Right atrium auricular region (tissue), 2 donors: ENCODE results near the gene NAB1. TPM values are rescaled to one million over a fixed set of nuclear protein-coding genes. Genes with fewer than 3 reads are reported as not detected.

ENCODE experiments used
- DNase-seq: peaks from one replicate; pipeline ENCODE4 v3.0.0-alpha.2; 2019; ENCODE audit warnings: low spot score
- H3K27ac ChIP-seq, 2 donors: fragments of 200-600 bp; sonication (generic); 1 replicate in 1 of 2; 2 replicates in 1 of 2; pipeline ENCODE4 v1.5.1; 2016 to 2019
- H3K27me3 ChIP-seq, 2 donors: fragments of 200-600 bp; sonication (generic); one replicate each; pipeline versions ENCODE4 v1.5.1 to v1.6.0; 2017 to 2019
- H3K36me3 ChIP-seq: fragments of 200-600 bp; sonication (generic); one replicate; pipeline ENCODE4 v1.5.1; 2016
- H3K4me1 ChIP-seq, 2 donors: fragments of 200-600 bp; sonication (generic); one replicate each; pipeline versions ENCODE4 v1.5.1 to v1.6.0; 2017 to 2019
- H3K4me3 ChIP-seq, 2 donors: fragments of 200-600 bp; sonication (generic); 1 replicate in 1 of 2; 2 replicates in 1 of 2; pipeline ENCODE4 v1.5.1; 2017 to 2019; ENCODE audit warnings: mild to moderate bottlenecking in 1 of 2, moderate library complexity in 1 of 2
- H3K9me3 ChIP-seq, 2 donors: fragments of 200-600 bp; sonication (generic); one replicate each; pipeline ENCODE4 v1.5.1; 2019
- total RNA-seq, 2 donors: library from RNA; depleted of rRNA; stranded (reverse); fragments of >200 nt; gene quantifications; one replicate each; pipeline ENCODE4 v1.1.0, GENCODE V29; 2016
- TF ChIP-seq, protein P1 (sequence below), 2 donors: fragments of 200-600 bp; sonication (generic); IDR thresholded peaks; one replicate each; pipeline ENCODE4 v1.5.1; 2019; ENCODE audit warnings: antibody characterized with exemption in 2 of 2

NAB1 gene
- total RNA-seq, 2 donors from 2014 or later: 37.0 to 64.4 TPM

DNA sequence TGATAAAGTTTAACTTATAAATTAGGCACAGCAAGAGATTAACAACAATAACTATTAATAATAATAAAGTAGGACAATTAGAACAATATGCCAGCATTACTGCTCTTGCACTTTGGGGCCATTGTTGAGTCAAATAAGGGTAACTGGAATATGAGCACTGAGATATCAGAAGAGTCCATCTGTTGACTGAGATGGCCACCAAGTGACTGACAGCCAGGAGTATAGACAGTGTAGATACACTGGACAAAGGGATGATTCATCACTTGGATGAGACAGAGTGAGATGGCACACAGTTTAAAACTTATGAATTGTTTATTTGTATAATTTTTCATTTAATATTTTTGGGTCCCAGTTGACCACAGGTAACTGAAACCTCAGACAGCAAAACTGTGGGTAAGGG is 20.0 kb downstream of the NAB1 start:
- H3K9me3 ChIP-seq: no peaks in the 10 kb centered on the region
- H3K27me3 ChIP-seq: no peaks in the 10 kb centered on the region
- no peak overlapping the region for H3K4me3 ChIP-seq
- TF ChIP-seq, protein P1, sequence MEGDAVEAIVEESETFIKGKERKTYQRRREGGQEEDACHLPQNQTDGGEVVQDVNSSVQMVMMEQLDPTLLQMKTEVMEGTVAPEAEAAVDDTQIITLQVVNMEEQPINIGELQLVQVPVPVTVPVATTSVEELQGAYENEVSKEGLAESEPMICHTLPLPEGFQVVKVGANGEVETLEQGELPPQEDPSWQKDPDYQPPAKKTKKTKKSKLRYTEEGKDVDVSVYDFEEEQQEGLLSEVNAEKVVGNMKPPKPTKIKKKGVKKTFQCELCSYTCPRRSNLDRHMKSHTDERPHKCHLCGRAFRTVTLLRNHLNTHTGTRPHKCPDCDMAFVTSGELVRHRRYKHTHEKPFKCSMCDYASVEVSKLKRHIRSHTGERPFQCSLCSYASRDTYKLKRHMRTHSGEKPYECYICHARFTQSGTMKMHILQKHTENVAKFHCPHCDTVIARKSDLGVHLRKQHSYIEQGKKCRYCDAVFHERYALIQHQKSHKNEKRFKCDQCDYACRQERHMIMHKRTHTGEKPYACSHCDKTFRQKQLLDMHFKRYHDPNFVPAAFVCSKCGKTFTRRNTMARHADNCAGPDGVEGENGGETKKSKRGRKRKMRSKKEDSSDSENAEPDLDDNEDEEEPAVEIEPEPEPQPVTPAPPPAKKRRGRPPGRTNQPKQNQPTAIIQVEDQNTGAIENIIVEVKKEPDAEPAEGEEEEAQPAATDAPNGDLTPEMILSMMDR (IDR thresholded peaks at IDR 0.05): no peak
- no peak overlapping the region for H3K27ac ChIP-seq
- DNase-seq: no peak
- peaks cover 0 to 11% of the 10 kb centered on the region in 2 donors for H3K4me1 ChIP-seq
- H3K36me3 ChIP-seq: peaks cover 18% of the 10 kb centered on the region

DNA sequence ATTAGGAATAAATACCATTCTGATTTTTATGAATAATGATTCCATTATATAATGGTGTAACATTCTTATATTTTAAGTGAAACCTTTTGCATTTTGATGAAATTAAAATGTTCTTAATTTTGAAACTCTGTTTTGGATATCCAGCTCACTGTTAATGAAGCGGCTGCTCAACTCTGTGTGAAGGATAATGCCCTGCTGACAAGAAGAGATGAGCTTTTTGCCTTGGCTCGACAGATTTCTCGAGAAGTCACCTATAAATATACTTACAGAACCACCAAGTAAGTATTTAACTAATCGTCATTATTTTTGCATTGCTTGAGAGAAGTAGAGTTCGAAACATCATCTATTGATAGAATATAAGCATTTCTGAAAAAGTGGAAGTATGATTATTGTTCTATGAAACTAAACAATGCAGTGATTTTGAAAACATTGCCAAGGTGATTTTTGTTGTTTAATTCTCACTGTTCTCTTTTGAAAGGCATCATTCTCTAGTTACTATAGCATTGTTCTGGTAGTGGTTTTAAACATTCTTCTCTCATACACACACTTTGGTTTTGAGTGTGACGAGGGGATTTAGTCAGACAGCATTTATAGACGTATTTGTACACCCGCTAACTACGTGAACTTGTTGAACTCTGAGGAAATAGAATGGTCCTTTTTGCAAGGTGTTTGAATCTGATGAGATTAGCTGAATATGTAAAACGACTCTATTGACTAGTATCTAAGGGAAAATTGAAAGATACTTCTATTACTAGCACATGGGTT is 21.5 kb downstream of the NAB1 start:
- no peak overlapping the region for H3K27ac ChIP-seq
- TF ChIP-seq, protein P1 (IDR thresholded peaks at IDR 0.05): no peak
- peaks cover 30% of the 10 kb centered on the region for H3K36me3 ChIP-seq
- H3K9me3 ChIP-seq: no peaks in the 10 kb centered on the region
- H3K27me3 ChIP-seq: no peaks in the 10 kb centered on the region
- H3K4me1 ChIP-seq: peaks cover 0 to 16% of the 10 kb centered on the region in 2 donors
- no peak overlapping the region for H3K4me3 ChIP-seq
- DNase-seq: no peak

DNA sequence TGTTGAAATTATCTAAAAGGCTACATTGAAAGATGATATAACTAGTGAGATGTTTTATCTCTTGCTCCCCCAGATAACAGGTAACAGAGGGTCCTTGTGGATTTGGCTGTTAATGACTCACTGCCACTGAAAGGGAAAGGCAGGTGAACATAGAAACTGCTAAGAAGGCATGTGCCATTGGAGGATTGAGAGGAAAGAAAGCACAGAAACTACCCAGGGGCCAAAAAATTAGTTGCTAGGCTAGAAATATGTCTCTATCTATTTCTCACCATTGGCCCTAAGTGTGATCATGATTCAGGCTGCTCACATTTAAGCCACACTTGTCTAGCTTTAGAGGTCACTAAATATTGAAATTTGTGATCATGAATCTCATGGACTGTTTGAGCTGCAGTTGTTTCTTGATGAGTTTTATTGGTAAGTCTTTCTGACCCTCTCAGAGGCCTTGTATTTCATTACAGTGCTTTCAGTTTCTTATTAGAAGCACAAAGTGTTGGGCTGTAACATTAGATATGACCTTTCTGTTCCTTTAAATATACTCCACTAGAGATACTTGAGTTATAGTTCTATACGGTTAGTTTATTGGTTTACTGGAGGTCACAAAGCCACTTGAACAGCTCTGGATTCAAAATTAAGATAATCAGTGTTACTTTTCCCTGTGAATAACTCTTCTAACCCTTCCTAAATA is 26.2 kb downstream of the NAB1 start:
- Histone ChIP-seq H3K4me3 (no peak overlapping the region), H3K36me3 (peaks cover 34% of the 10 kb centered on the region), H3K27ac (peak overlapping the region; percentile 22 to 72), H3K27me3 (no peaks in the 10 kb centered on the region), H3K4me1 (peaks cover 0 to 38% of the 10 kb centered on the region in 2 donors), H3K9me3 (no peaks in the 10 kb centered on the region)
- no peak for DNase-seq
- TF ChIP-seq, protein P1 (IDR thresholded peaks at IDR 0.05): no peak

DNA sequence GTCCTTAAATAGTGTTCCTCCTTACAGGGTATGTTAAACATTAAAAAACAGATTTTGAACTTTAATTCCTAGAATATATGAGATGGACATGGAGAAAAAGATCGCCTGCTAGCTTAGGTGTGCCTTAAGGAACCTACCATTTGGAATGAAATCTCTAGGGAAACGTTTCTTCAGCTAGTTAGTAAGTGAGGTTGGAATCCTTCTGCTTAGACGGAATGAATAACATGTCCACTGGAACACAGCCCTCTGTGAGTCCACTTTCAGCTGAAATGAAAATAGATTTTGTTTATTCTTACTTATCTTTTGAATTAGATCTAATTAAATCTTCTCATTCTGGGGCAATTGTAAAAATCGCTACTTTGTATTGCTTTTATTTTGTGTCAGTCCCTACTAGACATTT is 28.4 kb downstream of the NAB1 start:
- DNase-seq: no peak
- H3K36me3 ChIP-seq: peaks cover 27% of the 10 kb centered on the region
- TF ChIP-seq, protein P1 (IDR thresholded peaks at IDR 0.05): no peak
- H3K4me1 ChIP-seq: peaks cover 0 to 38% of the 10 kb centered on the region in 2 donors
- no peaks in the 10 kb centered on the region for H3K27me3 ChIP-seq
- H3K4me3 ChIP-seq: no peak overlapping the region
- H3K27ac ChIP-seq: no peak overlapping the region
- H3K9me3 ChIP-seq: no peaks in the 10 kb centered on the region

DNA sequence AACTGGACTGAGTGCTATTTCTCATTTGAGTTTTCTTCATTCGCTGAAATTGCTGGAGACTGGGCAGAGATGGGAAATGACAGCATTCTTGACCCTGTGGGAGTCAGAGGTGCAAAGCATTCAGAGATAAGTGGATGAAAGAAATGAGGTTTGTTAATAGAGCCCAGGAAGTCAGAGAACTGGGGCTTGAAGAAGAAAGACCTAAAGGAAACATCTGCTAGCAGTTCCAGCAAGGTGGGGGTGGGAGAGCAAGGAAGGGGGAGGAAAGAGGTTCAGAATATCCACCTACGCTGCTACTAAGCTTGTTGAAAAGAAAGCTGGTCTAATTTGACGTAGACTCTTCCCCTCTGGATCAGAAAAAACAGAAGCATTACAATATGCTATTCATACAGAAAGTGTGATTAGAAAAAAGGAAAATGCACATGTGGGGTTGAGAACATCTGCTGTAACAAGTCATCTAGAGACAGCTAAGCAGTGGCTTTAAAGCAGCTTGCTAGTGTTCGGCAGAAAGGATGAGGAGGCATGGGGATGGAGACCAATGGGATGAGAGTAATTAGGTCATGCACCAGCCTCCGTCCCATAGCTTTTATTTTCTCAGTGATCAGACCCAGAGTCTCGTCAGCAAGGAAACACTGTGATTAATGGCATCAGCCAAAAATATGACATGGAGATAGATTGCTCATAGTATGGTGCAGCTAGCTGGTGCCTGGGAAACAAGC is 29.7 kb downstream of the NAB1 start:
- Histone ChIP-seq H3K4me3 (no peak overlapping the region), H3K4me1 (peaks cover 0 to 38% of the 10 kb centered on the region in 2 donors), H3K36me3 (peaks cover 20% of the 10 kb centered on the region), H3K27me3 (no peaks in the 10 kb centered on the region), H3K27ac (peak overlapping the region; percentile 4 to 34), H3K9me3 (no peaks in the 10 kb centered on the region)
- TF ChIP-seq, protein P1 (IDR thresholded peaks at IDR 0.05): no peak
- no peak for DNase-seq
